Right kidney (tissue), 1 donor: ENCODE measurements around the gene AZU1.

Experiments
- DNase-seq: peaks from one replicate; pipeline ENCODE4 v3.0.0-alpha.2; 2016

The AZU1 gene

DNA sequence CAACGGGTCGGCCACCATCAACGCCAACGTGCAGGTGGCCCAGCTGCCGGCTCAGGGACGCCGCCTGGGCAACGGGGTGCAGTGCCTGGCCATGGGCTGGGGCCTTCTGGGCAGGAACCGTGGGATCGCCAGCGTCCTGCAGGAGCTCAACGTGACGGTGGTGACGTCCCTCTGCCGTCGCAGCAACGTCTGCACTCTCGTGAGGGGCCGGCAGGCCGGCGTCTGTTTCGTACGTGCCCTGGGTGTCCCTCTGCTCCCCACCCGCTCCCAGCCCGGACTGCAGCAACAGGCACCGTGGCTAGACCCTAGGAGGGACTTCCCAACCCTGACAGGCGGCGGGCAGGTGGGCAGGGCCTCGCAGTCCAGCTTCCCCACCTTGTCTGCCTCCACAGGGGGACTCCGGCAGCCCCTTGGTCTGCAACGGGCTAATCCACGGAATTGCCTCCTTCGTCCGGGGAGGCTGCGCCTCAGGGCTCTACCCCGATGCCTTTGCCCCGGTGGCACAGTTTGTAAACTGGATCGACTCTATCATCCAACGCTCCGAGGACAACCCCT, 28.0 kb downstream of the AZU1 start:
- DNase-seq: no peak

DNA sequence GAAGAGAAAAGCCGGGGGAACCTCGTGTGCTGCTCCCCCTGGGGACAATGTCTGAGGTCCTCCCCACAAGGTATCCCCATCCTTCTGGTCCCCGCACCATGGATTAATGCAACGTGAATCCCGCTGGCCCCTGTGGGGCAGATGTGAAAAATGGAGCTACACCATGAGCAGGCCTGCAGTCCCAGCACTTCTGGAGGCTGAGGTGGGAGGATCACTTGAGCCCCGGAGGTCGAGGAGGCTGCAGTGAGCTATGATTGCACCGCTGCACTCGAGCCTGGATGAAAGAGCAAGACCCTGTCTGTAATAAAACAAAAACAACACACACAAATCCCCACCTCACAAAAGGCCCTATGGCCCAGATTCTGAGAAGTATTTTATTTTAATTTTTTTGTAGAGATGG, 30.6 kb downstream of the AZU1 start:
- DNase-seq: no peak

- DNase-seq: no peak
Measured at GRCh38 chr19:858868-859843, 31.5 kb downstream of the AZU1 start, which contains the start of gene CFD. Gene CFD (plus strand): TSS chr19:859664. CDS start chr19:859690, 26 bp downstream.

DNA sequence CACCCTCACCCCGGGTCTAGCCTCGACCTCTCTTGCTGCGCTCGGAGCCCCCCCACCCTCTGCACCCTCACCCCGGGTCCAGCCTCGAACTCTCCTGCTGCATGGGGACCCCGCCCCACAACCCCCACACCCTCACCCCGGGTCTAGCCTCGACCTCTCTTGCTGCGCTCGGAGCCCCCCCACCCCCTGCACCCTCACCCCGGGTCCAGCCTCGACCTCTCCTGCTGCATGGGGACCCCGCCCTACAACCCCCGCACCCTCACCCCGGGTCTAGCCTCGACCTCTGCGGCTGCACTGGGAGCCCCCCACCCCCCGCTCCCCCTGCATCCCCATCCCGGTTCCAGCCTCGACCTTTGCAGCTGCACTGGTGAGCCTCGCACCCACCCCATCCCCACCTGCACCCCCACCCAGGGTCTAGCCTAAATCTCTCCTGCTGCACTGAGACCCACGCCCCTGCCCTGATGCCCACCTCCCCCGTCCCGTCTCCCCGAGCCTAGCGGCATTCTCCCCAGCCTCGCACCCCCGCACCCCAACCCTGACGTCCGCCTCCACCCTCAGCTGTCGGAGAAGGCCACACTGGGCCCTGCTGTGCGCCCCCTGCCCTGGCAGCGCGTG, 33.6 kb downstream of the AZU1 start:
- DNase-seq: no peak

GRCh38 chr19:861756-862580, 34.3 kb downstream of the AZU1 start:
- DNase-seq: no peak

DNA sequence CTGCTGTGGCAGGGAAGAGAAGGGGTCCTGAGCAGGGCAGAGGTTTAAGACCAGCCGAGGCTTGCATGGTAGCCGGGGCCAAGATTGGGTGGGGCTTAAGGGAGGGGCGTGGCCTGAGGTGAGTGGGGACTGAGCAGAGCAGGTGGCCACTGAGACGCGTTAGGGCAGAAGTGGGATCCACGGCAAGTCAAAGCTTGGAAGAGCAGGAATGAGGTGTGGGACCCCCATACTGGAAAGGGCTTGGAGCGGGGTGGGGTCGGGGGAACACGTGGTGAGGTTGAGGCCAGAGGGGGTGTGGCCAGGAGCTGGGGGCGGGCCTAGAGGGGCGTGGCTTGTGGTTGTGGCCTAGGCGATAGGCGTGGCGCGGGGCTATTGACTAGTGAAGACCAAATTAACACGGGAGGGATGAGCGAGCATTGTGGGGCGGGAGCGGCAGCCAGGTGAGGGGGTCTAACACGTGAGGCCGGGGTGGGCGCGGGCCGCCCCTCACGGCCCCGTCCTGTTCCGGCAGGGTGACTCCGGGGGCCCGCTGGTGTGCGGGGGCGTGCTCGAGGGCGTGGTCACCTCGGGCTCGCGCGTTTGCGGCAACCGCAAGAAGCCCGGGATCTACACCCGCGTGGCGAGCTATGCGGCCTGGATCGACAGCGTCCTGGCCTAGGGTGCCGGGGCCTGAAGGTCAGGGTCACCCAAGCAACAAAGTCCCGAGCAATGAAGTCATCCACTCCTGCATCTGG, 35.1 kb downstream of the AZU1 start:
- DNase-seq: peak; percentile 44

GRCh38 chr19:863315-863620, 35.6 kb downstream of the AZU1 start:
- no peak for DNase-seq

GRCh38 chr19:866769-867300, 39.2 kb downstream of the AZU1 start:
- DNase-seq: no peak

- no peak for DNase-seq
Measured at GRCh38 chr19:867301-867793, 39.7 kb downstream of the AZU1 start.

GRCh38 chr19:867855-868457, 40.3 kb downstream of the AZU1 start:
- no peak for DNase-seq

GRCh38 chr19:868458-869244, 41.0 kb downstream of the AZU1 start:
- no peak for DNase-seq

GRCh38 chr19:869245-870177, 41.9 kb downstream of the AZU1 start:
- no peak for DNase-seq

GRCh38 chr19:870314-870713, 42.7 kb downstream of the AZU1 start:
- DNase-seq: no peak

DNA sequence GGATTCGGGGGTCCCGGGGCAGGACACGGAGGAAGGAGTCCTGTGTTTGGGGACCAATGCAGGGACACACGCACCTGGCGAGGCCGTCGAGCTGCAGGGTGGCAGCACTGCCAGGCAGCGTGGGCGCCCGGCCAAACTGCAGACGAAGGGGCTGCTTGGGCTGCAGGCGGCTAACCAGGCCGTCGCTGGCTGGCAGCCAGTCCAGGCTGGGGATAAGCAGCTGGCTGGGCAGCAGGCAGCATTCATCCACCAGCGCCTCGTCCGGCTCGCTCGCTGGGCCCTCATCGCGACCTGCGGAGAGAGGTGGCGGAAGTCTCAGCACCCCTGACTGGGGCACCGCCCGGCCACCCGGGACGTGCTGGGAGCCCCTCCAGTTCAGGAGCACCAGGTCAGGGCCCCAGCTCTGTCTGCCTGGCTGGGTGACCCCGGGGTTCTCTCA, 43.3 kb downstream of the AZU1 start:
- DNase-seq: no peak

GRCh38 chr19:871446-872265, 44.0 kb downstream of the AZU1 start:
- peak; percentile 53 for DNase-seq

- no peak for DNase-seq
Measured at GRCh38 chr19:872266-872951, 44.8 kb downstream of the AZU1 start.

DNA sequence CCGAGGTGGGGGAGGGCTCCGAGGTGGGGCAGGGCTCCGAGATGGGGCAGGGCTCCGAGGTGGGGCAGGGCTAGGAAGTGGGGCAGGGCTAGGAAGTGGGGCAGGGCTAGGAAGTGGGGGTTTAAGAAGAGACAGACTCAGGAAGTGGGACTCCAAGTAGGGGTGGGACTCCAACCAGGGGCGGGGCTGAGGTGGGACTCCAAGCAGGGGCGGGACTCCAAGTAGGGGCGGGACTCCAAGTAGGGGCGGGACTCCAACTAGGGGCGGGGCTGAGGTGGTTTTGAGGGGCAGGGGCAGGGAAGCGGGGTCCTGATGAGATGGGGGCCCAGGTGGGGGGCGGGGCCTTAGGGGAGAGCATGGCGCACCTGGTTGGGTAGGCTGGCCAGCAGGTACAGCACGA, 45.4 kb downstream of the AZU1 start:
- DNase-seq: no peak
